HCT116 (cell line): Measurements from ENCODE around the gene C1orf159. TPM values are rescaled to one million over a fixed set of nuclear protein-coding genes. Genes with fewer than 3 reads are reported as not detected.
A peak's percentile ranks its signal among the peaks of the same experiment; 100 is the strongest.
"Not testable (repeated sequence)": the region's sequence is repeated elsewhere in the genome, so short reads cannot be mapped to it uniquely, and the experiment has no call there.

Experiments
- ATAC-seq: fragments of 200-7000 bp; cut with Tn5 transposase; 2 replicates; pipeline ENCODE4 v1.9.1; 2020; ENCODE audit warnings: mild to moderate bottlenecking, moderate library complexity
- BruUV-seq: library from RNA; stranded (reverse); fragments of 400-500 nt; replicated peaks from 2 replicates; lab custom pipeline; 2021; lab: Mats Ljungman, UMichigan
- CTCF ChIA-PET: fragments of 300-600 bp; sonication (Branson Sonifier 250); formaldehyde crosslinking; loops from one replicate; lab custom pipeline; 2021; ENCODE audit warnings: antibody characterized with exemption; lab: Charles Lee
- POLR2A ChIA-PET: fragments of 300-600, 350-600 bp; sonication (Branson Sonifier 250); formaldehyde crosslinking; loops from one replicate; lab custom pipeline; 2021; ENCODE audit warnings: antibody characterized with exemption; lab: Charles Lee
- RAD21 ChIA-PET, 2 experiments: fragments of 300-600 bp; sonication (Branson Sonifier 250); formaldehyde crosslinking; loops; one replicate each; lab custom pipeline; 2023; ENCODE audit warnings: low total read pairs in 2 of 2; ENCODE audit not compliant: uncharacterized antibody in 2 of 2, unreplicated experiment in 2 of 2, low non-redundant PET in 1 of 2; lab: Charles Lee
- DNase-seq: peaks from one replicate; pipeline ENCODE4 v3.0.0-alpha.2; 2010; ENCODE audit warnings: low read depth, low spot score
- H2AFZ ChIP-seq: fragments of 200-600 bp; shearing (Covaris generic), sonication (generic); 2 replicates; pipeline ENCODE4 v1.6.1; 2017; ENCODE audit warnings: low read depth, mixed run types, mixed read lengths, antibody characterized with exemption, low read length; ENCODE audit not compliant: poor library complexity, severe bottlenecking
- H3K27ac ChIP-seq: 2 replicates; pipeline ENCODE4 v1.5.1; 2012; ENCODE audit warnings: low read depth, low read length
- H3K27me3 ChIP-seq: fragments of 200-600 bp; sonication (generic); 2 replicates; pipeline ENCODE4 v1.6.1; 2016; ENCODE audit warnings: mixed run types, low read length, mixed read lengths; ENCODE audit not compliant: insufficient read depth
- H3K36me3 ChIP-seq, 2 experiments: fragments of 200-500 bp in 1 of 2; fragments of 200-600 bp in 1 of 2; sonication (Bioruptor generic) in 1 of 2; sonication (generic) in 1 of 2; 2 replicates each; pipeline versions ENCODE4 v1.5.1 to v1.6.1; 2014 to 2016; ENCODE audit warnings: low read length in 2 of 2, inconsistent platforms in 1 of 2, mixed read lengths in 1 of 2, mixed run types in 1 of 2; ENCODE audit not compliant: insufficient read depth in 2 of 2, control insufficient read depth in 1 of 2
- H3K4me1 ChIP-seq, 2 experiments: fragments of 200-600 bp in 1 of 2; sonication (generic) in 1 of 2; 2 replicates each; pipeline versions ENCODE4 v1.5.1 to v1.6.1; 2012 to 2017; ENCODE audit warnings: low read length in 2 of 2, inconsistent platforms in 1 of 2, mild to moderate bottlenecking in 1 of 2, mixed read lengths in 1 of 2, mixed run types in 1 of 2, moderate library complexity in 1 of 2; ENCODE audit not compliant: insufficient read depth in 2 of 2, control insufficient read depth in 1 of 2
- H3K4me2 ChIP-seq: fragments of 200-600 bp; sonication (generic); 2 replicates; pipeline ENCODE4 v1.6.1; 2017; ENCODE audit warnings: mixed run types, low read length, mixed read lengths
- H3K4me3 ChIP-seq, 2 experiments: fragments of 200-600 bp in 1 of 2; sonication (generic) in 1 of 2; replicated peaks in 1 of 2; 2 replicates each; pipeline ENCODE4 v1.5.1; 2011 to 2016; ENCODE audit warnings: low read length in 2 of 2, control low read depth in 1 of 2, low read depth in 1 of 2, mild to moderate bottlenecking in 1 of 2, mixed read lengths in 1 of 2, mixed run types in 1 of 2
- H3K79me2 ChIP-seq: fragments of 200-600 bp; sonication (generic); 2 replicates; pipeline ENCODE4 v1.6.1; 2017; ENCODE audit warnings: mild to moderate bottlenecking, mixed run types, low read length, moderate library complexity, mixed read lengths; ENCODE audit not compliant: insufficient read depth
- H3K9ac ChIP-seq: fragments of 200-600 bp; sonication (generic); 2 replicates; pipeline ENCODE4 v1.6.1; 2016; ENCODE audit warnings: low read length, mixed read lengths
- H3K9me2 ChIP-seq: fragments of 200-600 bp; sonication (generic), shearing (Covaris generic); 2 replicates; pipeline ENCODE4 v1.6.1; 2017; ENCODE audit warnings: mixed run types, mild to moderate bottlenecking, moderate library complexity; ENCODE audit not compliant: insufficient read depth
- H3K9me3 ChIP-seq, 2 experiments: fragments of 200-500 bp in 1 of 2; fragments of 200-600 bp in 1 of 2; sonication (Bioruptor generic) in 1 of 2; sonication (generic) in 1 of 2; 2 replicates each; pipeline ENCODE4 v1.6.1; 2014 to 2017; ENCODE audit warnings: low read length in 2 of 2, mixed read lengths in 2 of 2, inconsistent platforms in 1 of 2, low read depth in 1 of 2, mild to moderate bottlenecking in 1 of 2, mixed run types in 1 of 2, moderate library complexity in 1 of 2; ENCODE audit not compliant: control insufficient read depth in 1 of 2, insufficient read depth in 1 of 2
- H4K20me1 ChIP-seq: fragments of 200-600 bp; sonication (generic), shearing (Covaris generic); 2 replicates; pipeline ENCODE4 v1.6.1; 2017; ENCODE audit warnings: mixed run types, mild to moderate bottlenecking, moderate library complexity; ENCODE audit not compliant: insufficient read depth
- EZH2phosphoT487 ChIP-seq: fragments of 200-600 bp; IDR thresholded peaks from 2 replicates; pipeline ENCODE4 v1.6.1; 2018; ENCODE audit warnings: antibody characterized with exemption, borderline replicate concordance
- POLR2AphosphoS5 ChIP-seq: IDR thresholded peaks from 2 replicates; pipeline ENCODE4 v1.6.1; 2011; ENCODE audit warnings: mild to moderate bottlenecking, low read depth, low read length, moderate library complexity
- SRF ChIP-seq: IDR thresholded peaks from 2 replicates; pipeline ENCODE4 v1.6.1; 2012; ENCODE audit warnings: low read depth
- ZNF274 ChIP-seq: fragments of 200-500 bp; sonication (Bioruptor generic); IDR thresholded peaks from 2 replicates; pipeline ENCODE4 v1.6.1; 2014; ENCODE audit warnings: mild to moderate bottlenecking, low read depth, low read length, inconsistent platforms
- intact Hi-C: fragments of 100-400 bp; cut with micrococcal nuclease; formaldehyde crosslinking; loops from 2 replicates; pipeline ENCODE4 v1.10.0; 2022
- total RNA-seq: library from RNA; stranded (reverse); gene quantifications from one replicate; pipeline ENCODE4 v1.2.1, GENCODE V29; 2021; ENCODE audit not compliant: unreplicated experiment

C1orf159 gene
- total RNA-seq, 1 experiment from 2014 or later: 22.7 TPM

- no TSS peak for BruUV-seq
- Histone ChIP-seq H4K20me1 (no peaks in the 10 kb centered on the region), H3K27ac (no peak overlapping the region), H3K36me3 (no peaks in the 10 kb centered on the region), H3K4me3 (no peak overlapping the region), H3K79me2 (no peaks in the 10 kb centered on the region), H3K4me1 (peaks cover 33 to 70% of the 10 kb centered on the region in 2 experiments), H2AFZ (no peak overlapping the region), H3K9ac (no peak overlapping the region), H3K9me2 (no peaks in the 10 kb centered on the region)
- intact Hi-C loops: loop anchor here (5.0 kb wide), 1 partner anchor 64 kb away; the partner anchor contains the start of gene HES4
- DNase-seq: no peak
- RAD21 ChIA-PET: no interaction called here
- ATAC-seq: no peak
- POLR2A ChIA-PET: interaction anchor here (1.3 kb wide), 1 partner anchor 91 kb away, joined by 3 read pairs; no protein-coding TSS in a partner anchor
- TF ChIP-seq POLR2AphosphoS5: peak; percentile 19; the same call in 1 of the 2 replicates
- no peak for TF ChIP-seq EZH2phosphoT487
- TF ChIP-seq ZNF274: no peak
- TF ChIP-seq SRF: no peak
- TF ChIP-seq, all 23 proteins: peak for 1
- Histone ChIP-seq H3K4me2 (no peak overlapping the region), H3K9me3 (no peaks in the 10 kb centered on the region), H3K27me3 (no peaks in the 10 kb centered on the region)
- CTCF ChIA-PET: interaction anchor here (1.0 kb wide), 1 partner anchor 82 kb away, joined by 4 read pairs; no protein-coding TSS in a partner anchor
Observed at GRCh38 chr1:1066403-1067283, 49.2 kb downstream of the C1orf159 start.

DNA sequence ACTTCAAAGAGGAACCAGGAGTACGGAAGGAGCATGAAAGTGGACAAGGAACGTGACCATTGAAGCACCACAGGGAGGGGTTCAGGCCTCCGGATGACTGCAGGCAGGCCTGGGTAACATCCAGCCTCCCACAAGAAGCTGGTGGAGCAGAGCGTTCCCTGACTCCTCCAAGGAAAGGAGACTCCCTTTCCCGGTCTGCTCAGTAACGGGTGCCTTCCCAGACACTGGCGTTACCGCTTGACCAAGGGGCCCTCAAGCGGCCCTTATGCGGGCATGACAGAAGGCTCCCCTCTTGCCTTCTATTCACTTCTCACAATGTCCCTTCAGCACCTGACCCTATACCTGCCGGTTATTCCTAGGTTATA lies 50.0 kb downstream of the C1orf159 start:
- H3K4me2 ChIP-seq, H3K4me3 ChIP-seq, H3K79me2 ChIP-seq, H3K9ac ChIP-seq, H3K27ac ChIP-seq, H3K9me3 ChIP-seq, H2AFZ ChIP-seq, RAD21 ChIA-PET, H3K36me3 ChIP-seq, H3K27me3 ChIP-seq, H3K9me2 ChIP-seq, H4K20me1 ChIP-seq, ATAC-seq, DNase-seq: not testable (repeated sequence)
- ChIA-PET CTCF (interaction anchor here (1.0 kb wide), 1 partner anchor 81 kb away, joined by 4 read pairs; no protein-coding TSS in a partner anchor), POLR2A (interaction anchor here (1.3 kb wide), 1 partner anchor 92 kb away, joined by 3 read pairs; no protein-coding TSS in a partner anchor)
- H3K4me1 ChIP-seq: peaks cover 39 to 76% of the 10 kb centered on the region in 2 experiments
- intact Hi-C loops: loop anchor here (5.0 kb wide), 1 partner anchor 64 kb away; the partner anchor contains the start of gene HES4
- BruUV-seq: TSS peak; percentile 36
